Stimulated activated CD4-positive, alpha-beta T cell treated with anti-CD3 and anti-CD28 coated beads, Interleukin-15, amount 100 ng/mL, for 1 hour (primary cell): ENCODE results near the gene SYCP2L.
"Not testable (repeated sequence)": the region's sequence is repeated elsewhere in the genome, so short reads cannot be mapped to it uniquely, and the experiment has no call there.

Source experiments
- DNase-seq, 2 donors: peaks; one replicate each; pipeline ENCODE4 v3.0.0-alpha.2; 2020; ENCODE audit warnings: low read depth in 1 of 2, low spot score in 1 of 2

Gene SYCP2L

DNA sequence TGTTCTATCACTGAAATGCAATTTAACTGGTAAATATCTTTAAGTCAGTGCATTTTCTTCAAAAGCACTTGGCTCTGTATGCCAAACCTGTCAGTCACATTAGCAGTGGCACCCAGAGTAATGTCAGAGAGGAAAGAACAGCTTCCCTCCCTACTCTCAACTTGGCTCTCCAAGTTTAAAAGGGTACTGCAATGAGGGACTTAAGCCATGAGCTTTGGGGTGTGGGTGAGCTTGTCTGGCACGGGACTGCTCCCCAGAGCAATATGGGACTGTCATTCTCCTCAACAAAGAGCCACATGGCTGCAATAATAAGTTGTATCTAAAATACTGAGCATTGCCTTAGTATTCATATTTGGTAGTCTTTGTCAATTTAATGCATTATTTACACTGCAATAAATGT is 9.0 kb upstream of the SYCP2L start:
- no peak for DNase-seq

DNA sequence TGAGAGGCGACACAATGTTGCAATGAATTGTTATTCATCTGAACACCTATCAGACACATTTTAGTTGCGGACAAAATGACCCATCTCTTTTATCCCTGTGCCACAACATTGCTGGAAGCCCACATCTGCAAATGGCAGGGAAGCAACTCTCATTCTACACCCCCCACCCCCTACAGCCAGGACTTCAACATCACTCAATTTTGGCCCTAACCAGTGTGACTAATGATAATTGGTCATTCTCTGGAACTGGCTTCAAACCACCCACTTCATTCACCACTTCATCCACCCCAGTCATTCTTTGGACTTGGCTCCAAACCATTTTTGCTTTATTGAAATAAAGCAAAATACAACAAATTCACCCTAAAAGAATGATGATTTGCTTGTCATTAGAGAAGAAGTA is 6.5 kb upstream of the SYCP2L start:
- no peak for DNase-seq

DNA sequence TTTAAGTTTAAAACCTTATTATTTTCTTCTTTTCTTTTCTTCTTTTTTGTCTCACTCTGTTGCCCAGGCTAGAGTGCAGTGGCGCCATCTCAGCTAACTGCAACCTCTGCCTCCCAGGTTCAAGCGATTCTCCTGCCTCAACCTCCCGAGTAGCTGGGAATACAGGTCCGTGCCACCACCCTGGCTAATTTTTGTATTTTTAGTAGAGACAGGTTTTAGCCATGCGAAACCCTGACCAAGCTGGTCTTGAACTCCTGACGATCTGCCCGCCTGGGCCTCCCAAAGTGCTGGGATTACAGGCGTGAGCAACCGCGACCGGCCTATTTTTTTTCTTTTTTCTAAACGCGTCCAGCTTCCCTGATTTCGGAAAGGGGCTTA is 4.6 kb upstream of the SYCP2L start:
- not testable (repeated sequence) for DNase-seq

DNA sequence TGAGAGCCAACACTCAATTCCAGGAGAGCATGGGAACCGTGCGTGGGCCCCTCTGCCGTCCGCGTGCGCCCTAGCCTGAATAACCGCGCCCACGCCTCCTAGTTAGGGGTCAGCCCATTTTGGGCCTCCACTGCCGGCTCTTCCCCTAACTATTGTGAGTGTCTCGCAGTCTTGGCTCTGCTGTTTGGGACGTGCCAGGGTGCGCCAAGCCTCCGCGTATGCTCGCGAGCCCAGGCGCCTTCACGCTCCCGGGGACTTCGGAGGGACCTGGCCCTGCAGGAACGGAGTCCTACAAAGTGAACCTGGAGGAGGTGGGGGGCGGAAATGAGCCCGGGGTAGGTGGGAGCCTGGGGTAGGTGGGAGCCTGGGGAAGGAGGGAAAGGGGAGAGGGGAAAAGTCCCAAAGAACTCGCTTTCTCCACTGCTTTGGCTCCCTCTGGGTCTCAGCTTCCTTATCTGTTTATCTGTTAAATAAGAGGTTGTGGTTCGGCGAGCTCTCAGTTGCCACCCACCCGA is 4.1 kb upstream of the SYCP2L start:
- DNase-seq, result no peak

DNA sequence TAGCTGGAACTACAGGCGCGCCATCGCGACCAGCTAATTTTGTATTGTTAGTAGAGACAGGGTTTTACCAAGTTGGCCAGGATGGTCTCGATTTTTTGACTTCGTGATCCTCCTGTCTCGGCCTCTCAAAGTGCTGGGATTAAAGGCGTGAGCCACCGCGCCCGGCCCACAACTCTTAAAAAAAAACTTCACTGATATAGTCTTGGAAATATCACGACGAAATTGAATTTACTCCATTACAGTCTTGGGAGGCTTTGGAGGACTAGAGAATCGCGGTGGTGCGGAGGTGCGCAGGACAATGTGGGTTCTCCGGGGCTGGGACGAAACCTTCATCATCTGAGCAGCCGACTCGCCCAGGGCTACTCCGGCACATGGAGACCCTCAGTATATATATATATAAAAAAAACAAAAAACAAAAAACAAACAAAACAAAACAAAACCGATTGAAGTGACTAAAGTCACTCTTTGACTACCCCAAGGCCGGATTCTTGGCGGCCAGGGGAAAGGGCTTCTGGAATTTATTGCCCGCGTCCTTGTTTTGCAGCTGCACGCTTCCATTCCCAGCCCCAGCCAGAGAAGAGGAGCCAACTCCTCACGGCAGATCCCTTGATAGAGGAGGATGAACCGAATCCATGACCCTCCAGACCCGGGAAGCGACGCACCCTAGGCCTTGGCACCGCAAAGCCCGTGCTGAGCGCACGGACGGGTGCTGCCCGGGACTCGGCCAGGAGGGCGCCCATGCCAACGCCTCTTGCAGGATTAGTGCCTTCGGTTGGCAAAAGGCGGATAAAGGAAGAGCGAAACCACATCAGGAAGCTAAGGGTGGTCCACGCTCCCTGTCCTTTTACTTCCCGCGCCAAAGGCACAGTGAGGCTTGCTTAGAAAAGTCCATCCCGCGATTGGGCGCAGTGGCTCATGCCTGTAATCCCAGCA is 3.3 kb upstream of the SYCP2L start:
- DNase-seq, result no peak

DNA sequence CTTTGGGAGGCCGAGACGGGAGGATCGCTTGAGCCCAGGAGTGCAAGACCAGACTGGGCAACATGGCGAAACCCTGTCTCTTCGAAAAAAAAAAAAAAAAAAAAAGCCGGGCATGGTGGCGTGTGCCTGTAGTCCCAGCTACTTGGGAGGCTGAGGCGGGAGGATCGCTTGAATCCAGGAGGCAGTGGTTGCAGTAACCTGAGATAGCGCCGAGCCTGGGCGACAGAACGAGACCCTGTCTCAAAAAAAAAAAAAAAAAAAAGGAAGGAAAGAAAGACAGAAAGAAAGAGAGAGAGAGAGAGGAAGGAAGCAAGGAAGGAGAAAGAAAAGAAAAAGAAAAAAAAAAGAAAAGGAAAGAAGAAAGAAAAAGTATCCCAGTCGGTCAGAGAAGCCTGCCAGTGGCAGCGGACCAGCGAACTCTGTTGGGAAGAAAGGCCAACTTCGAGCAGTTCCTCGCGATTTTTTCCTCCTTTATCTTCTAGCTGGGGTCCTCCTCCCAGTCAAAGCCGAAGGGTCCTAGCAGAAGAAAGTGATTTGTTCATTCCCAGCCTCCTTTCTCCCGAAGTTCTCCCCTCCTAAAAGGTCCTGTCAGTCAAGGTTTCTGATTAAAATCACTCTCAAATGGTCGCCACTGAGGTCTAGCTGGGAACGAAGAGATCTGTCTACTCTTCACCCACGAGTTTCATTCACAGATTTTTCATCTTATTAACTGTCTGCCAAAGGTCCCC is 2.4 kb upstream of the SYCP2L start:
- DNase-seq, result no peak

DNA sequence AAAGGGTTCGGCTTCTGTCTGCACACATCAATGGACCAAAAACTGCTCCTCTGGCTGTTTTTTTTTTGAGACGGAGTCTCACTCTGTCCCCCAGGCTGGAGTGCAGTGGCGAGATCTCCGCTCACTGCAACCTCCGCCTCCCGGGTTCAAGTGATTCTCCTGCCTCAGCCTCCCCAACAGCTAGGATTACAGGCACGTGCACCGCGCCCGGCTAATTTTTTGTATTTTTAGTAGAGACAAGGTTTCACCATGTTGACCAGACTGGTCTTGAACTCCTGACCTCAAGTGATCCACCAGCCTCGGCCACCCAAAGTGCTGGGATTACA is 524 bp upstream of the SYCP2L start:
- not testable (repeated sequence) for DNase-seq

DNA sequence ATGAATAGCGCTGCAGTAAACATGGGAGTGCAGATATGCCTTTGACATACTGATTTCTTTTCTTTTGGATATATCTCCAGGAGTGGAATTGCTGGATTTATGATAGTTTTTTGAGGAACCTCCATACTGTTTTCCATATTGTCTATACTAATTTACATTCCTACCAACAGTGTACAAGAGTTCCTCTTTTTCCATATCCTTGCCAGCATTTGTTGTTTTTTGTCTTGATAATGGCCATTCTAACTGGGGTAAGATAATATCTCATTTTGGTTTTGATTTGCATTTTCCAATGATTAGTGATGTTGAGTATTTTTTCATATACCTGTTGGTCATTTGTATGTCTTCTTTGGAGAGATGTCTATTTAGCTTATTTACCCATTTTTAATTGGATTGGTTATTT is 3.3 kb downstream of the SYCP2L start:
- no peak for DNase-seq

DNA sequence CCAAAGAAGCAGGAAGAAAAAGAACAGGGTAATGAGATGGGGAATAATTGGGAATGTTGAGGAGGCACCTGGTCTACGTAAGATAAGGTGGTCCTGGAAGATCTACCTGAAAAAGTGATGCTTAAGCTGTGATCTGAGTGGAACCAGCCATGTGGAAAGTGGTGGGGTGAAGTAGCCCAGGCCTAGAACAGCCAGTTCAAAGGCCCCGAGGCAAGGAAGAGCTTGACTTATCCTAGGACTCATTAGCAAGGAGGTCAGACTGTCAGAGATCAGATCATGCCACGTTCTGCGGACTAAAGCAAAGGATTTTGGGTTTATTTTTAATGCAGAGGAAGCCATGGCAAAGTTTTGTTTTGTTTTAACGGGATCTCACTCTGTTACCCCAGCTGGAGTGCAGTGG is 5.1 kb downstream of the SYCP2L start:
- no peak for DNase-seq

DNA sequence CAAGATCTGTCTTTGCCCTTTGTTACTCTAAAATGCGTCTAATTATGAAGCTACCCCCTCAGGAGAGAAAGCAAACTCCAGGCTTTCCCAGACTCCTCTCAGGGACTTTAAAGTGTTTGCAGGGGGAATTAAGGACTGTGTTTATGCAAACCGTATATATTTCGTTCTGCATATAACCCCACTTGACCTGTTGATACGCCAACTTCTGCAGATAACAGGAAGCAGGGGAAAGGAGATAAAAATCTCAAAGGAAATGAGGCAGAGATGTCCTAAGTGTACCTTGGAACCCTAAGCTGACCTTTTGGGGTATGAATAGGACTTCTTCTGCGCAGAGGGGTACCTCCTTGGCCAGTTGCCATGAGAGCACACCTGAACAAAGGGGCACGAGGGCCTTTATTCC is 8.1 kb downstream of the SYCP2L start:
- DNase-seq, result no peak

DNA sequence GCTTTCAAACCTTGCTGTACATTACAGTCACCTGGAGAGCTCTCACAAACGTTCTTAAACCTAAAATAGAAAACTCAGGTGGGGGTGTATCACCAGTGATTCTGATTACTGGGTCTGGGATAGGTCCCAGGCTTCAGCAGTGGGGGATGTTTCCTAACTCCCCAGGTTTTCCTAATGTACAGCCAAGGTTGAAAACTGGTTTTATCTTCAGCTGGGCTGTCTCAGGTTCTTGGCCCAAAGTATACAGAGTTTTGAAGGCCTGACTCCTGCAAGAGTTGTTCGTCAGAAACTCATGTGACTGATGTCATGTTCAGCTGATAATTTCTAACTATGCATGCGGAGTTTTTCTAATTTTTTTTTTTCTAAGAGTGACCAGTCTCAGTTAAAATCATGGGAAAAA is 9.8 kb downstream of the SYCP2L start:
- DNase-seq, result no peak

DNA sequence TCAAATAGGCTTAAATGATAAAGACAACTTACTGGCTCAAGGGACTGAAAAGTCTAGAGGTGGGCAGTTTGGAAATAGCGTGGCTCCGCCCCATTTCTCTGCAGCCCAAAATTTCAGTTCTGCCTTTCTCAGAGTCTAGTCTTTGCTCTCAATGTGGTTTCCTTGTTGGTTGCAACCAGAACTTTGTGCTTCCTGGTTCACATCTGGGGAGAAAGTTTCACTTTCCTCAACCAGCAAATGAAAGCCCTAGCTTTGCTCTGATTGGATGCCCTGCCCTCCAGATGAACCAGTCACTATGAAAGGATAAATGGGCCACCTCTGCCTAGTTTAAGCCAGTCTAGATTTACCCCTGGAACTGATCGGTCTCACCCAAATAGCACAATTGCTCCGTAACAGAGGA is 14.9 kb downstream of the SYCP2L start:
- DNase-seq, result no peak

DNA sequence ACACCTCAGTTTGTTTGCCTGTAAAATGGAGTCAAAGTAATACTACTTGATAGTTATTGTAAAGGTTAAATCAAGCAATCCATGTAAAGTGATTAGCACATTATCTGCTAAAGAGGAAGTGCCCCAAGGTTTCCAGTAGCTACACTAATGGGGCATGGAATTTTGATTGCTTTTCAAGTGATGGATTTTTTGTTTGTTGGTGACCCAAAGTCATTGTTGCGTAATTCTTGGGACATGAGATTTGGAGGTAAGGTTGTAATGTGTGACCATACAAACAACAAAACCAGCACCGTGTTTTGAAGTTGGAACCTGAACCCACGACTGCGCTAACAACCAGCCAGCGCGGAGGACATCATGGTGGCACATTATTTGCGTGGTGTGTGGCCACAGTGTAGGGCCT is 17.2 kb downstream of the SYCP2L start:
- no peak for DNase-seq

DNA sequence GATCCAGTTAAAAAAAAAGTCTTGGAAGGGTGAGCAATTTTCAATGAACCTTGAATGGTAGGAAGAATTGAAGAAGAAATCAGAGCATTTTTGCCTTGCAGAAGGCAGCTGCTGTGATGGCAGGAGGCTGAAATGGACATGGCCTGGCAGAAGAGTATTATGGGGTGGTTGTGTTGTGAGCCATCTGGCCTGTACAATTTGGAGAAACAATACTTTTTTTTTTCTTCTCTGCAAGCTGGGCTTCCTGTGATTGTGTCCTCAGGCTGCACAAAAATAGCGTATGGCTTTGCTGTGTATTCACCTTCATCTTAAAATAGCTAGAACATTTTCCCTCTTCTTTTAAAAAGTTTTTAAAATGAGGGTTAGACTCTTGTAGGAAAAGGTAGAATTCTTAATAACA is 21.4 kb downstream of the SYCP2L start:
- no peak for DNase-seq

DNA sequence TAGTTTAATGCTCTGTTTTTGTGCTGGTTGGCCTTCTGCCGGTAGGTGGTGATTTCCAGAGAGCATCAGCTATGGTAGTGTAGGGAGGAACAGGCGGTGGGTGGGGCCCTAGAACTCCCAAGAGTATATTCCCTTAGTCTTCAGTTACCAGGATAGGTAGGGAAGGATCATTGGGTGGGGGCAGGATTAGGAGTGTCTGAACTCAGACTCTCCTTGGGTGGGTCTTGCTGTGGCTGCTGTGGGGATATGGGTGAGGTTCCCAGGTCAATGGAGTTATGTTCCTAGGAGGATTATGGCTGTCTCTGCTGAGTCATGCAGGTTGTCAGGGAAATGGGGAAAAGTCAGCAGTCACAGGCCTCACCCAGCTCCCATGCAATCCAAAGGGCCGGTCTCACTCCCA is 32.7 kb downstream of the SYCP2L start:
- not testable (repeated sequence) for DNase-seq

DNA sequence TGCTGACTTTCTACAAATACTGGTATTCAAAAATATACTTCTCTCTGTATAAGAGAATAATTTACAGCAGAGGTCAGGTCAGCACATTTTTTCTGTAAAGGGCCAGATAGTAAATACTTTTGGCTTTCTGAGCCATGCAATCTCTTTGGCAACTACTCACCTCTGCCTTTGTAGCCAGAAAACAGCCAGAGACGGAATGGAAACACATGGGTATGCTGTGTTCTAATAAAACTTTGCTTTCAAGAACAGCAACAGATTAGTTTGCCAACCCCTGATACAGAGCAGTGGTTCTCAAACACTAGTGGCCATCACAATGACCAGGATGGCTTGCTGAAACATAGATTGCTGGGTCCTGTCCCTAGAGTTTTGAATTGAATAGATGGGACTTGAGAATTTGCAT is 46.3 kb downstream of the SYCP2L start:
- DNase-seq, result no peak

DNA sequence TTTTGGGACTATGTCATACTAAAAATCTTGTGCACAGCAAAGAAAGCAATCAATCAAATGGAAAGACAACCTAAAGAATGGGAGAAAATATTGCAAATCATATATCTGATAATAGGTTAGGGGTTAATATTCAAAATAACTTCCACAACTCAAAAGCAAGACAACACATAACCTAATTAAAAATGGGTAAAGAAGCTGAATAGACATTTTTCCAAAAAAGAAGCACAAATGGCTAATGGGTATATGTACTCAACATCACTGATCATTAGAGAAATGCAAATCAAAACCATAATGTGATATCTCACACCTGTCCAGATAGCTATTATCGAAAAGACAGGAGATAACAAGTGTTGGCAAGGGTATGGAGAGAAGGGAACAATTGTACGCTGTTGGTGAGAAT is 53.0 kb downstream of the SYCP2L start:
- no peak for DNase-seq

DNA sequence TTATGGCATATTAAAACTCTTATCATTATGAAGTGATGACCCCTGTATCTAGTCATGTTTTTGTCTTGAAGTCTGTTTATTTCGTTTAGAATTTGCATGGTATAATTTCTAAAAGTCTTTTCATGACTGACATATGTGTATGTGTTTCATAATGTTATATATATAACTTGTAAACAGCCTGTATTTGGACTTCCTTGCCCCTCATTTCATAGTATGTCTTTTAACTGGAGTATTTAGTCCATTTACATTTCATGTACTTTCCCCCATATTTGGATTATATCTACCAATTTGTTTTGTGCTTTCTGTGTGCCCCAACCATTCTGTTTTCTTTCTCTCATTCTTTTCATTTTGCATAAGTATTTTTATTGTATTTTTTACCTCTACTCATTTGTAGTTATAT is 59.0 kb downstream of the SYCP2L start:
- no peak for DNase-seq

DNA sequence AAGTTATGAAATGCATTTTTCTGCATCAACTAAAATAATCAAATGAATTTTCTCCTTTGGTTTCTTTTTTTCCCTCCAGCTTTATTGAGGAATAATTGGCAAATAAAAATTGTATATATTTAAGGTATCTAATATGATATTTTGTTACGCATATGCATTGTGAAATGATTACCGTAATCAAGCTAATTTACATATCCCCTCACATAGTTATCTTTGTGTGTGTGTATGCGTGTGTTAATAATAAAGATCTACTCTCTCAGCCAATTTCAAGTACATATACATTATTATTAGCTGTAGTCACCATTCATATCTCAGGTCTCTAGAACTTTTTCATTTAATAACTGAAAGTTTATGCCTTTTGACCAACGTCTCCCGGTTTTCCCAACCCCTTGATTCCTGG is 61.1 kb downstream of the SYCP2L start:
- no peak for DNase-seq

DNA sequence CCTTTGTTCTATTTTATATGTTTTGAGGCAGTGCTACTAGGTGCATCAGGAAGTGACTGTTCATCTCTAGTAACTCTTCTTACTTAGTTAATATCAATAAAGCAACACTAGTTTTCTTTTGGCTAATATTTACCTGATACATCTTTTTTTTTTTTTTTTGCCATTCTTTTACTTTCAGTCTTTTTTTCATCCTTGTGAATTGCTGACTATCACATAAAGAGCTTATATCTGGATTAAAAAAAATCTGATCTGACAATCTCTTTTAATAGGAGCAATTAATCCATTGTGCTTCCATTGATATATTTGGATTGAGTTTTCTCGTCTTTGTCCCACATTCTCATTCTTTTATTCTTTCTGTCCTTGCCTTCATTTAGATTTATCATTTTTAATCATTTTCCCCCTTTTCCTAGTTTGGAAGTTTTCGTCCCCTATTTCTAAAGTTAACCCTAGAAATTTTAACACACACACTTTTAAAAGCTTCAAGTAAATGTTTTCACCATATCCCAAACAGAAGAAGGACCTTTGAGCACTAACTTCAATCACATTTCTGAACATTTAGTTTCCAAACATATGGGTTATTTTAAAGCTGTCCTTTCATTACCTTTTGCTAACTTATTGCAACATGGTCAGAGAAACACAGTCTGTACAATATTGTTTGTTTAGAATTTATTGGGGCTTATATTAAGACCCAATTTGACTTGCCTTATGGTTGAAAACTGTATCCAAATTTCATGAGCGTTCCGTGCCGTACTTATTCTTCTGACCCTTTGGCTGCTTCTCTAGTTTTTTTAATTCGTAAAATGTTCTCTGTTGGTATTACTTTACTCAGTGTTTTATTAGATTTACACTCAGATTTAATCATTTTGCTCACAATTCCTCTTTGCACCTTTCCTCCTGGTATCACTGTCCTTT is 63.0 kb downstream of the SYCP2L start:
- no peak for DNase-seq

DNA sequence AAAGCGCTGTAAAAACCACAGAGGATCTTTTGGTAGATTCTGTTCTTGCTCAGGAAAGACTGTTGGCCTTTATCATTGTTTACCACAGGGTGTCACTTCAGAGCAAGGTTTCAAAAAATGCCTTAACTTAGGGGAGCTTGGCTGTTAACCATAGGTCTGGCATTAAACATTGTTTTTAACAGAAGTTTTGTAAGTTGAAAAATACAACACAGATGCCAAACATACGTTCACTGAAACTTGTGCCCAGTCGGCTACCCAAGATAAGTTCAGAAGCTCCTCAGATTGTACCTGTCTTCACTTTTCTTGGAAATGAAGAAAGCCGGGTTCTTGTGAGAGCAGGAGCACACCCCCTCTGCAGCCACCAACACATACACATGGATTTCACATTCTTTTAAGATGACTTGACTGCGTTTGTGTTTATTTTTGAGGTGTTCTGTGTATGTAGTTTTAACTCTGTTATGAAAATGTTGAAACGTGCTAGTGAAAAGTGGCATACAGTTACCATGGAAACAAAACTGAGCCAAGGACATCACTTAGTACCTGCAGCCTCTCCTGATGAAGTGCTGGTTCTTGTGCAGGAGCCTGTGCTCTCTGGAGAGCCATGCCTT is 64.9 kb downstream of the SYCP2L start:
- DNase-seq, result no peak
